IPS DF 6.9 (cell line): ENCODE measurements around the gene FBXL17.

Source experiments
- DNase-seq: peaks from one replicate; pipeline ENCODE4 v3.0.0-alpha.2; 2013; ENCODE audit warnings: low read depth, low spot score
- H3K27ac ChIP-seq: one replicate; pipeline ENCODE4 v1.5.1; 2013; ENCODE audit warnings: low read length, control low read depth
- H3K27me3 ChIP-seq: 2 replicates; pipeline ENCODE4 v1.6.1; 2013; ENCODE audit warnings: mild to moderate bottlenecking, low read length; ENCODE audit not compliant: control insufficient read depth, insufficient read depth
- H3K36me3 ChIP-seq: 2 replicates; pipeline ENCODE4 v1.6.1; 2013; ENCODE audit warnings: low read length; ENCODE audit not compliant: control insufficient read depth, insufficient read depth
- H3K4me1 ChIP-seq: 2 replicates; pipeline ENCODE4 v1.6.1; 2013; ENCODE audit warnings: low read length; ENCODE audit not compliant: control insufficient read depth, insufficient read depth
- H3K4me3 ChIP-seq: 2 replicates; pipeline ENCODE4 v1.5.1; 2013; ENCODE audit warnings: mild to moderate bottlenecking, low read length
- H3K9me3 ChIP-seq: 2 replicates; pipeline ENCODE4 v1.6.1; 2013; ENCODE audit warnings: low read length, inconsistent platforms; ENCODE audit not compliant: control insufficient read depth, insufficient read depth
- WGBS: extraction: QIAGEN DNeasy Blood & Tissue Kit; methylation state at CpG from one replicate; pipeline ENCODE4 v1.1.7; 2013; ENCODE audit warnings: mixed read lengths, missing lambda C conversion rate; ENCODE audit not compliant: insufficient read length, insufficient coverage; 5-methylcytosine and 5-hydroxymethylcytosine counted together

The FBXL17 gene

DNA sequence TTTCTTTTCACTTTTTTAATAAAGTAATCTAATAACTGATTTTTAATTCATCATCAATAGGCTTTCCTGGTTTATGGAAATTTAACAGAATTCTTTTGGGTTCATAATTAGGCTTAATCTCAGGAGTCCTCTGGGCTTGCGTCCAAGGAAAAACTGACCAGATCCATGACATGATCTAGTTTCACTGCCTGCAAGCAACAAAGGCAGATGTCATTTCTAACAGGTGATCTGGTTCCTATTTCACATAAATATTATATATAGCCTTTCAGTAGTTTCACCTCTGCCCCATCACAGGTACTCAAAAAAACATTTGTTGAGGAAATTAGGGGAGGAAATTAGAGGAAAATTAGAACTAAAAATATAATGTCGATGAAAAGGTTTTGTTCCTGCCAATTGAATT is 126.4 kb downstream of the FBXL17 start:
- DNase-seq: no peak
- Histone ChIP-seq H3K27me3 (no peaks in the 10 kb centered on the region), H3K27ac (no peak overlapping the region), H3K4me1 (peaks cover 1% of the 10 kb centered on the region; the same call in 1 of the 2 replicates), H3K36me3 (no peaks in the 10 kb centered on the region), H3K9me3 (no peaks in the 10 kb centered on the region), H3K4me3 (no peak overlapping the region)
- WGBS: 100% methylated on average over 1 of the region's 2 CpGs

DNA sequence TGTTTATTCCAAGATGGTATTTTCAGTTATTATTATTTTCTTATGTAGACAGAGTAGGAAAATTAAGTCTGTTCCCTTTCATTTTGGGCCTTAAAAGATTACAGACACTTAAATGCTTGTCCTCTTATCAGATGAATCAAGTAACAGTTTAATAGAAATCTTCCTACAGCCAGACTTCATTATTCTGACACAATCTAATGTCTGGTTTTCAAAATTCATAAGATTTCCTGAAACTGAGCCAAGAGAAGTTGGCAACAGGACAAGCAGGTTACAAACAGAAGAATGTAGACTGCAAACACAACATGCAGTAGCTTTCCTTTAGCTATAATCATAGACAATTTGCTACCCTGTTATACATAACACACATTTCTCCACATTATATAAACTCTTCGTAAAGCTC is 130.5 kb downstream of the FBXL17 start:
- Histone ChIP-seq H3K27ac (no peak overlapping the region), H3K27me3 (no peaks in the 10 kb centered on the region), H3K4me1 (no peaks in the 10 kb centered on the region), H3K4me3 (no peak overlapping the region), H3K9me3 (no peaks in the 10 kb centered on the region), H3K36me3 (no peaks in the 10 kb centered on the region)
- DNase-seq: no peak
- WGBS: 100% methylated on average over 1 of the region's 1 CpG

DNA sequence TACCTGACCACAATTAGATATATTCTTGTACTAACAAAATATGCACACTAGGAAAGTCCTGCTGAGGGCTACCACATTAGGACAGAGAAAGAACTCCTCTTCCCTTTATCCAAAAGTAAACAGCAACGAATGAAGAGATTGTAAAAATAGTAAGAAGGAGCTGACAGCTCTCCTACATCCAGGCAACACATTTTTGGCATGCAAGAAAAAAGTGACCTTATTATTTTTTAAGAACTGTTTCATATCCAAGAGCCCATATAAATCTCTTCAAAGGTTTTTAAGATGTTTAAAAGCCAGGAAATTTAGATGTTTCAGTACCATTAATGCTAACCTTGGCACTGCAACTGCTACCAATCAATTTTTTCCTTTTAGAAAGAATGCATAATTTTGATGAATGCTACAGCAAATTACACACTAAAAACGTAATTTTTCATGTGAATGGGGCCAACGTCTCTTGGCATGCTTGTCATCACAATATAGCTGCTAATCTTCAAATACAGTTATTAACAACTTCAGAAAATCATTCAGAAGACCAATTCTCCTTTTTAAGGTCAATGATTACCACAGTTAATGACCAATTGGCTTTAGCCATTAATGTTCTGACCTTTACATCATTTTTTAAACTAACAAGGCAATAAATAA is 132.0 kb downstream of the FBXL17 start:
- H3K4me3 ChIP-seq: no peak overlapping the region
- no peaks in the 10 kb centered on the region for H3K9me3 ChIP-seq
- no peaks in the 10 kb centered on the region for H3K4me1 ChIP-seq
- no peaks in the 10 kb centered on the region for H3K36me3 ChIP-seq
- WGBS: no CpG with 5 or more reads among the region's 3 CpGs
- no peaks in the 10 kb centered on the region for H3K27me3 ChIP-seq
- H3K27ac ChIP-seq: no peak overlapping the region
- DNase-seq: no peak

DNA sequence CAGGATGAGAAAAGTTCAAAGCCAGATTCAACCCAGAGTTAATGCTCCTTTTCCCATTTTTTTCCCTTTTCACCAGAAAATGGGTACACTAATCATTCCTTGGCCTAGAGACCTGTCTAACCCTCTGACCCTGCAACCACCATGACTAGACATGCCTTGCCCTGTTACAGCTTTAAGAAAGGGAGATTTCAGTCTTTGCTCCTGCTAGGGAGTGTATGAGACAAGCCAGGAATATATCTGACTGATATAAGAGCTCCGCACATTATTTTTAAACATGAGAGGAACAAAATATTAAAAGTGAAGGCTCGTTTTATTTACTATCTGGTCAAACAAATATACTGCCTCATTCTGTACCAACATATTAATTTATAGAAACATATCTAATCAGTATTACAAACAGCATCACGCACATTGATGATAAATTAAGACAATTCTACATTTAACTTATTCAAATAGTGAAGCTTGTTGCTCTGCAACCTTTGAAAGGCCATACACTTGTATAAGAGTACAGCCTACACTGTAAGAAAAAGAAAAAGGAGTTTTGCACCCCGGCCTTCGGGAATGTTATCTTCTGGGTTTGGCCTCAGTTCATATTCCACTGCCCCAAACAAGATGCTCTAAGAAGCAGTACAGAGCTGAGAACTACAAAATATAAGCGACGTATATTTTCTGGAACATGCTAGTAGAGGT is 132.7 kb downstream of the FBXL17 start:
- no peaks in the 10 kb centered on the region for H3K4me1 ChIP-seq
- WGBS: no CpG with 5 or more reads among the region's 7 CpGs
- H3K27me3 ChIP-seq: no peaks in the 10 kb centered on the region
- H3K4me3 ChIP-seq: no peak overlapping the region
- no peak for DNase-seq
- H3K36me3 ChIP-seq: no peaks in the 10 kb centered on the region
- no peaks in the 10 kb centered on the region for H3K9me3 ChIP-seq
- no peak overlapping the region for H3K27ac ChIP-seq

DNA sequence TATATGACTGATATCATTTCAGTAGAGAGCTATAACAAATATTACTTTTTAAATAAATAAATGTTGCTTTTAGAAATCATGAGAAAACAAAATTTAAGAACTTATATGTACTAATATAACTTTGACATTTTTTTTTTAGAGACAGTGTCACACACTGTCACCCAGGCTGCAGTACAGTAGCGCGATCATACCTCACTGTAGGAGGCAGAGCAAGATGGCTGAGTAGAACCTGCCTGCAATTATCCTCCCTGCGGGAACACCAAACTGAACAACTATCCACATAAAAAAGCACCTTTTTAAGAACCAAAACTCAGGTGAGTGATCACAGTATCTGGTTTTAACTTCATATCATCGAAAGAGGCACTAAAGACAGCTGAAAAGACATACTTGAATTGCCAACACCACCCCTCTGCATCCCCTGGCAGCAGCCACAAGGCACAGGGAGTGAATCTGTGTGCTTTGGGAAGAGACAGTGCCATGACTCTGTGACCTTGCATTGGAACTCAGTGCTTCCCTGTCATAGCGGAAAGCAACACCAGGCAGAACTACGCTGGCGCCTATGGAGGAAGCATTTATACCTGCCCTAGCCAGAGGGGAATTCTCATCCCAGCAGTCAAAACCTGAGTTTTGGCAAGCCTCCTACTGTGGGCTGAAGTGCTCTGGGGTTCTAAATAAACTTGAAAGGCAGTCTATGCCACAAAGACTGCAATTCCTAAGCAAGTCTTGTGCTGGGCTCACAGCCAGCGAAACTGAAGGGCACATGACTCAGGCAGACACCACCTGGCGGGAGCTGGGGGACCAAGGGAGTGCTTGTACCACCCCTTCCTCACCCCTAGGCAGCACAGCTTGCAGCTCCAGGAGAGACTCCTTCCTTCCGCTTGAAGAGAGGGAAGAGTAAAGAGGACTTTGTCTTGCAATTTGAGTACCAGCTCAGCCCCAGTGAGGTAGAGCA is 142.7 kb downstream of the FBXL17 start:
- Histone ChIP-seq H3K27ac (no peak overlapping the region), H3K36me3 (no peaks in the 10 kb centered on the region), H3K27me3 (no peaks in the 10 kb centered on the region), H3K4me3 (no peak overlapping the region), H3K4me1 (peaks cover 2% of the 10 kb centered on the region; the same call in 1 of the 2 replicates), H3K9me3 (no peaks in the 10 kb centered on the region)
- DNase-seq: no peak
- WGBS: no CpG with 5 or more reads among the region's 10 CpGs

DNA sequence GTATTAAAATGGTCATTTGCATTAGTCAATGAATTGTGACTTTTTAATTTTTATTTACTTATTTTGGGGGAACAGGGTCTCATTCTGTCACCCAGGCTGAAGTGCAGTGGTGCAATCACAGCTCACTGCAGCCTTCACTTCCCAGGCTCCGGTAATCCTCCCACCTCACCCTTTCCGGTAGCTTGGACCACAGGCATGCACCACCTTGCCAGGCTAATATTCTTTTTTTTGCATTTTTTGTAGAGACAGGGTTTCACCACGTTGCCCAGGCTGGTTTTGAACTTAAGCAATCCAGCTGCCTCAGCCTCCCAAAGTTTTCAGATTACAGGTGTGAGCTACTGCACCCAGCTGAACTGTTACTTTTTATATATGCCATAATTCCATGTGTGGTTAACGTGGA is 143.4 kb downstream of the FBXL17 start:
- no peak overlapping the region for H3K27ac ChIP-seq
- no peaks in the 10 kb centered on the region for H3K36me3 ChIP-seq
- no peak for DNase-seq
- H3K27me3 ChIP-seq: no peaks in the 10 kb centered on the region
- H3K4me1 ChIP-seq: peaks cover 2% of the 10 kb centered on the region; the same call in 1 of the 2 replicates
- WGBS: no CpG with 5 or more reads among the region's 4 CpGs
- no peaks in the 10 kb centered on the region for H3K9me3 ChIP-seq
- H3K4me3 ChIP-seq: no peak overlapping the region

DNA sequence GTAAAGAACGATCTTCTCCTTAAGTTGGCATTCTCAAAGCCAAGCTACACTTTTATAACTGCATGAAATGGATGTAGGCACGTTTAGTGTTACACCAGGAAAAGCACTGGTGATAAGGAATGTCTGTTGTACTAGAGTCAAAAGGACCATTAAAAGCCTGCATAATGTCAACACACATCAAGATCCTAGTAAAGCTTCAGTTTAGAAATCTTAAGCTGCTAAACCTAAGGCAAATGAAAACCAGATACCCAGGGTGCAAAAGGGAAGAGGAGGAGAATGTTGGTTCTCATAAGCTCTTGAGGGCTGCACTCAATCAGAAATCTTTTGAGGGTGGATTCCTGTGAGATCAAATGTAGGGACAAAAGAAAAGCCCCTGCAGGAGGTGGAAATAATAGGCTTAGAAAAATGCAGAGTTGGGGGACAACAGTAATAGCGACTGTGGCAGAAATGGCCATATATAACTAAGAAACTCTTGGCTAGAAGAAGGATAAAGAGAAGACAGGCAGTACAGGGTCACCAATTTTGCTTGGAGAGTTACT is 148.2 kb downstream of the FBXL17 start:
- no peak for DNase-seq
- Histone ChIP-seq H3K4me1 (no peaks in the 10 kb centered on the region; the same call in 1 of the 2 replicates), H3K9me3 (no peaks in the 10 kb centered on the region), H3K27ac (no peak overlapping the region), H3K36me3 (no peaks in the 10 kb centered on the region), H3K4me3 (no peak overlapping the region), H3K27me3 (no peaks in the 10 kb centered on the region)
- WGBS: no CpG with 5 or more reads among the region's 3 CpGs

DNA sequence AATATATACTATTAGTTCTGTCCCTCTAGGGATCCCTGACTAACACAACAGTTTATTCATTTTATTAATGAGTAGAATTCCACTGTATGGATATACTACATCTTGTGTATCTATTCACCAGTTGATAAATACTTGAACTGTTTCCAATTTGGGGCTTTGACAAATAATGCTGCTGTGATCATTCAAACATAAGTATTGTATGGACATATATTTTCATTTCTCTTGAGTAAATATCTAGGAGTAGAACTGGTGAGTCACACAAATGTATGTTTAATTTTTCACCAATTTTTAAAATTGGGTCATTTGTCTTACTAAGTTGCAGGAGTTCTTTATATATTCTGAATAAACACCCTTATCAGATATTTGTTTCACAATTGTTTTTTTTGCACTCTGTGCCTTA is 149.1 kb downstream of the FBXL17 start:
- H3K27ac ChIP-seq: no peak overlapping the region
- H3K4me1 ChIP-seq: no peaks in the 10 kb centered on the region; the same call in 1 of the 2 replicates
- no peaks in the 10 kb centered on the region for H3K36me3 ChIP-seq
- DNase-seq: no peak
- no peak overlapping the region for H3K4me3 ChIP-seq
- H3K27me3 ChIP-seq: no peaks in the 10 kb centered on the region
- H3K9me3 ChIP-seq: no peaks in the 10 kb centered on the region

DNA sequence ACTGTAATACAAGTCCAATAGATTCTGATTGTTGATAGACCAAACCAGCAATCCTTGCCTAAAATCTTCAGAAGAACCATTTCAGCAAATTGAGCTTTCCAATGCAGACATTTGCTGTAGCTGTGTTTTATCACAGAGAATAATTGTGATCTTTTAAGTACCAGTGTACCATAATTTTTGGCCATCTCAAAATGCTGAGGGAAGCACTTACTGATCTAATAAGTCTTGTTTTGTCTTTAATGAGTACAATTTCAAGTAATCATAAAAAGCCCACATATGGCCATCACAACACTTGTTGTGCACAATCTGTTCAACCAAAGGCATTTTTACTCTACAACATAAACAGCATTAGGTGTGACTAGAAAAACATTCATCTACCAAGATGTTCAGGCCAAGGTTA is 159.9 kb downstream of the FBXL17 start:
- no peaks in the 10 kb centered on the region for H3K36me3 ChIP-seq
- DNase-seq: no peak
- H3K27ac ChIP-seq: no peak overlapping the region
- H3K27me3 ChIP-seq: no peaks in the 10 kb centered on the region
- H3K4me3 ChIP-seq: no peak overlapping the region
- no peaks in the 10 kb centered on the region for H3K9me3 ChIP-seq
- no peaks in the 10 kb centered on the region for H3K4me1 ChIP-seq

DNA sequence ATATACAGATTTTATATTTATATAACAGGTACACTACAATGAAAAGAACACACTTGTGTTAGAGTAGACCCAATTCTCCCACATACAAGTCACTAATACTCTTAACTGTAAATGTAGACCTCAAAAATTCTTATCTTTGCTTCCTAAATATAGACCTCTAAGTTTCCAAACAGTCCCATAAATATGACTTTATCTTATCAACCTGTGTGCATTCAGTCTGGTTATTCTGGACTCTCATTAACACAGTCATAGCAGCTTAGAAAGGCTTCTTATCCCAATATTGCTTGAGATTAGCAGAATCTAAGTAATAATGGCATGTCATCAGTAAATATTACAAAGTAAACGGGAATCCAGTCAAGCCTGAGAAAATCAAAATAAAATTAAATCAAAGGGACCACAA is 161.1 kb downstream of the FBXL17 start:
- no peaks in the 10 kb centered on the region for H3K4me1 ChIP-seq
- H3K36me3 ChIP-seq: no peaks in the 10 kb centered on the region
- no peak for DNase-seq
- H3K27ac ChIP-seq: no peak overlapping the region
- no CpG with 5 or more reads among the region's 1 CpG for WGBS
- no peaks in the 10 kb centered on the region for H3K9me3 ChIP-seq
- no peak overlapping the region for H3K4me3 ChIP-seq
- no peaks in the 10 kb centered on the region for H3K27me3 ChIP-seq
